IMR-90 (cell line): ENCODE data around the gene IP6K1. TPM values are rescaled to one million over a fixed set of nuclear protein-coding genes. Genes with fewer than 3 reads are reported as not detected.

ENCODE experiments used
- ATAC-seq: fragments of 200-7000 bp; cut with Tn5 transposase; 2 replicates; pipeline ENCODE4 v1.9.1; 2020; ENCODE audit warnings: low read depth, mild to moderate bottlenecking, moderate library complexity
- BruUV-seq: library from RNA; stranded (reverse); fragments of 400-500 nt; replicated peaks from 2 replicates; lab custom pipeline; 2021; lab: Mats Ljungman, UMichigan
- CTCF ChIA-PET: fragments of 300-600 bp; formaldehyde crosslinking; extraction: SDS; loops from one replicate; lab custom pipeline; 2021; ENCODE audit warnings: antibody characterized with exemption; lab: Yijun Ruan, JAX
- POLR2A ChIA-PET: fragments of 300-600 bp; sonication (Branson Sonifier 250); formaldehyde crosslinking; loops from one replicate; lab custom pipeline; 2022; ENCODE audit warnings: antibody characterized with exemption; ENCODE audit not compliant: unreplicated experiment; lab: Charles Lee
- DNase-seq: peaks from one replicate; pipeline ENCODE4 v3.0.0; 2013
- H2AFZ ChIP-seq: replicated peaks from 2 replicates; pipeline ENCODE3; 2013; ENCODE audit warnings: low read length, mild to moderate bottlenecking; ENCODE audit not compliant: poor library complexity
- H2AK5ac ChIP-seq: 2 replicates; pipeline ENCODE4 v1.6.1; 2013; ENCODE audit warnings: low read depth, low read length, inconsistent platforms
- H2AK9ac ChIP-seq: replicated peaks from 2 replicates; pipeline ENCODE3; 2013; ENCODE audit warnings: mild to moderate bottlenecking, low read depth, low read length, moderate library complexity; ENCODE audit not compliant: poor library complexity
- H2BK120ac ChIP-seq: 2 replicates; pipeline ENCODE4 v1.6.1; 2013; ENCODE audit warnings: low read depth, low read length, inconsistent platforms
- H2BK15ac ChIP-seq: 3 replicates; pipeline ENCODE4 v1.6.1; 2013; ENCODE audit warnings: low read depth, low read length, inconsistent platforms
- H2BK20ac ChIP-seq: 2 replicates; pipeline ENCODE4 v1.6.1; 2013; ENCODE audit warnings: low read depth, mild to moderate bottlenecking, inconsistent platforms, low read length, moderate library complexity
- H2BK5ac ChIP-seq: 2 replicates; pipeline ENCODE4 v1.6.1; 2013; ENCODE audit warnings: mild to moderate bottlenecking, low read depth, low read length, inconsistent platforms; ENCODE audit not compliant: poor library complexity, severe bottlenecking
- H3K14ac ChIP-seq: replicated peaks from 2 replicates; pipeline ENCODE4 v1.6.1; 2013; ENCODE audit warnings: low read depth, low read length, inconsistent platforms
- H3K18ac ChIP-seq: 2 replicates; pipeline ENCODE4 v1.6.1; 2013; ENCODE audit warnings: low read depth, low read length, control low read depth
- H3K23ac ChIP-seq: 2 replicates; pipeline ENCODE4 v1.6.1; 2013; ENCODE audit warnings: low read depth, low read length, inconsistent platforms
- H3K27ac ChIP-seq: 2 replicates; pipeline ENCODE4 v1.5.1; 2013; ENCODE audit warnings: mild to moderate bottlenecking, control low read depth, low read length; ENCODE audit not compliant: insufficient read depth
- H3K27me3 ChIP-seq: 2 replicates; pipeline ENCODE4 v1.6.1; 2013; ENCODE audit warnings: low read length; ENCODE audit not compliant: control insufficient read depth, insufficient read depth
- H3K36me3 ChIP-seq: 2 replicates; pipeline ENCODE4 v1.6.1; 2013; ENCODE audit warnings: low read length, mixed read lengths; ENCODE audit not compliant: control insufficient read depth, insufficient read depth
- H3K4ac ChIP-seq: 2 replicates; pipeline ENCODE4 v1.6.1; 2013; ENCODE audit warnings: low read depth, low read length, inconsistent platforms
- H3K4me1 ChIP-seq: 2 replicates; pipeline ENCODE4 v1.6.1; 2013; ENCODE audit warnings: low read length, mixed read lengths; ENCODE audit not compliant: control insufficient read depth, insufficient read depth
- H3K4me2 ChIP-seq: 2 replicates; pipeline ENCODE4 v1.6.1; 2013; ENCODE audit warnings: low read depth, mild to moderate bottlenecking, control low read depth, low read length, moderate library complexity
- H3K4me3 ChIP-seq: 2 replicates; pipeline ENCODE4 v1.5.1; 2013; ENCODE audit warnings: low read depth, mild to moderate bottlenecking, control low read depth, low read length, moderate library complexity; ENCODE audit not compliant: insufficient read depth
- H3K56ac ChIP-seq: 2 replicates; pipeline ENCODE4 v1.6.1; 2013; ENCODE audit warnings: low read length, inconsistent platforms; ENCODE audit not compliant: insufficient read depth; ENCODE audit errors: extremely low read depth
- H3K79me1 ChIP-seq, 2 experiments: 2 replicates each; pipeline ENCODE4 v1.6.1; 2013; ENCODE audit warnings: low read length in 2 of 2, inconsistent platforms in 1 of 2, low read depth in 1 of 2
- H3K9ac ChIP-seq: 2 replicates; pipeline ENCODE4 v1.6.1; 2013; ENCODE audit warnings: low read depth, low read length, control low read depth
- H3K9me1 ChIP-seq: 2 replicates; pipeline ENCODE4 v1.6.1; 2013; ENCODE audit warnings: low read length, inconsistent platforms; ENCODE audit not compliant: insufficient read depth
- H3K9me3 ChIP-seq: 2 replicates; pipeline ENCODE4 v1.6.1; 2013; ENCODE audit warnings: low read length; ENCODE audit not compliant: control insufficient read depth, insufficient read depth
- H4K20me1 ChIP-seq: 2 replicates; pipeline ENCODE4 v1.6.1; 2013; ENCODE audit warnings: low read length, inconsistent platforms; ENCODE audit not compliant: insufficient read depth
- H4K5ac ChIP-seq: 2 replicates; pipeline ENCODE4 v1.6.1; 2013; ENCODE audit warnings: mild to moderate bottlenecking, low read depth, low read length, control low read depth
- H4K8ac ChIP-seq, 2 experiments: 2 replicates each; pipeline ENCODE4 v1.6.1; 2013; ENCODE audit warnings: low read depth in 2 of 2, low read length in 2 of 2, control low read depth in 1 of 2, inconsistent platforms in 1 of 2
- H4K91ac ChIP-seq: 2 replicates; pipeline ENCODE4 v1.6.1; 2013; ENCODE audit warnings: low read depth, low read length, inconsistent platforms; ENCODE audit not compliant: insufficient read depth
- BHLHE40 ChIP-seq: fragments of 150-350 bp; IDR thresholded peaks from 2 replicates; pipeline ENCODE4 v1.6.1; 2016; ENCODE audit warnings: mild to moderate bottlenecking, low read depth, low read length
- CEBPB ChIP-seq: IDR thresholded peaks from 2 replicates; pipeline ENCODE4 v1.6.1; 2012; ENCODE audit warnings: low read depth, low read length, improper control_type of control experiment
- CHD1 ChIP-seq: IDR thresholded peaks from 2 replicates; pipeline ENCODE4 v1.6.1; 2012; ENCODE audit warnings: low read depth, low read length, improper control_type of control experiment
- MAFK ChIP-seq: IDR thresholded peaks from 2 replicates; pipeline ENCODE4 v1.6.1; 2012; ENCODE audit warnings: low read depth, low read length, improper control_type of control experiment
- MAZ ChIP-seq: IDR thresholded peaks from 2 replicates; pipeline ENCODE4 v1.6.1; 2012; ENCODE audit warnings: low read depth, mild to moderate bottlenecking, low read length, improper control_type of control experiment, moderate library complexity, borderline replicate concordance
- NFE2L2 ChIP-seq: fragments of 150-350 bp; IDR thresholded peaks from 2 replicates; pipeline ENCODE4 v1.6.1; 2016; ENCODE audit warnings: low read depth, mild to moderate bottlenecking, low read length
- RAD21 ChIP-seq: IDR thresholded peaks from 2 replicates; pipeline ENCODE4 v1.6.1; 2012; ENCODE audit warnings: low read length, improper control_type of control experiment
- RCOR1 ChIP-seq: IDR thresholded peaks from 2 replicates; pipeline ENCODE4 v1.6.1; 2012; ENCODE audit warnings: mild to moderate bottlenecking, low read length, improper control_type of control experiment; ENCODE audit not compliant: insufficient replicate concordance
- RFX5 ChIP-seq: IDR thresholded peaks from 2 replicates; pipeline ENCODE4 v1.8.0; 2012; ENCODE audit warnings: low read depth, mild to moderate bottlenecking, low read length, moderate library complexity
- SMC3 ChIP-seq: fragments of 150-350 bp; IDR thresholded peaks from 2 replicates; pipeline ENCODE4 v1.6.1; 2016; ENCODE audit warnings: low read depth, mild to moderate bottlenecking, antibody characterized with exemption, low read length, moderate library complexity
- WGBS, 2 experiments: methylation state at CpG; one replicate each; pipeline versions ENCODE4 v1.1.5 to v1.1.7; 2013; ENCODE audit warnings: missing lambda C conversion rate in 2 of 2; ENCODE audit not compliant: insufficient read length in 1 of 2; ENCODE audit errors: extremely low coverage in 2 of 2; 5-methylcytosine and 5-hydroxymethylcytosine counted together
- dilution Hi-C: fragments of 300-500 bp; cut with HindIII; formaldehyde crosslinking; loops from one replicate; pipeline ENCODE4 v1.14.3; 2018; ENCODE audit warnings: low sequenced_read_pairs; ENCODE audit not compliant: unreplicated experiment
- in situ Hi-C: fragments of 300-500 bp; cut with MboI; formaldehyde crosslinking; loops from 3 replicates; pipeline ENCODE4 v1.14.3; 2019; ENCODE audit warnings: low sequenced_read_pairs, inconsistent platforms, mixed read lengths
- intact Hi-C: fragments of 100-400 bp; cut with micrococcal nuclease; formaldehyde crosslinking; loops from 2 replicates; pipeline ENCODE4 v1.10.0; 2022
- polyA plus RNA-seq, 3 experiments: library from polyadenylated mRNA; depleted of rRNA; stranded (reverse); fragments of >200 nt; gene quantifications; 2 replicates each; pipeline ENCODE4 v1.2.3, GENCODE V29; 2012; ENCODE audit warnings: low replicate concordance in 1 of 3
- total RNA-seq: library from RNA; depleted of rRNA; stranded (reverse); fragments of >200 nt; gene quantifications from 2 replicates; pipeline ENCODE4 v1.2.3, GENCODE V29; 2012
- TF ChIP-seq, protein P1 (sequence below): fragments of 150-350 bp; IDR thresholded peaks from 2 replicates; pipeline ENCODE4 v1.6.1; 2016; ENCODE audit warnings: low read depth, mild to moderate bottlenecking, low read length, moderate library complexity, borderline replicate concordance
- TF ChIP-seq, protein P2 (sequence below): fragments of 150-350 bp; IDR thresholded peaks from 2 replicates; pipeline ENCODE4 v1.6.1; 2017; ENCODE audit warnings: mild to moderate bottlenecking, antibody characterized with exemption, low read length, low read depth
- TF ChIP-seq, protein P3 (sequence below): conservative IDR thresholded peaks from 2 replicates; pipeline ENCODE4 v1.5.1; 2012; ENCODE audit warnings: mild to moderate bottlenecking, low read depth, low read length, improper control_type of control experiment

The IP6K1 gene
- total and polyA plus RNA-seq, 2 of the 4 experiments (the other 2 are of a cell fraction) = 28.3 to 28.7 TPM

DNA sequence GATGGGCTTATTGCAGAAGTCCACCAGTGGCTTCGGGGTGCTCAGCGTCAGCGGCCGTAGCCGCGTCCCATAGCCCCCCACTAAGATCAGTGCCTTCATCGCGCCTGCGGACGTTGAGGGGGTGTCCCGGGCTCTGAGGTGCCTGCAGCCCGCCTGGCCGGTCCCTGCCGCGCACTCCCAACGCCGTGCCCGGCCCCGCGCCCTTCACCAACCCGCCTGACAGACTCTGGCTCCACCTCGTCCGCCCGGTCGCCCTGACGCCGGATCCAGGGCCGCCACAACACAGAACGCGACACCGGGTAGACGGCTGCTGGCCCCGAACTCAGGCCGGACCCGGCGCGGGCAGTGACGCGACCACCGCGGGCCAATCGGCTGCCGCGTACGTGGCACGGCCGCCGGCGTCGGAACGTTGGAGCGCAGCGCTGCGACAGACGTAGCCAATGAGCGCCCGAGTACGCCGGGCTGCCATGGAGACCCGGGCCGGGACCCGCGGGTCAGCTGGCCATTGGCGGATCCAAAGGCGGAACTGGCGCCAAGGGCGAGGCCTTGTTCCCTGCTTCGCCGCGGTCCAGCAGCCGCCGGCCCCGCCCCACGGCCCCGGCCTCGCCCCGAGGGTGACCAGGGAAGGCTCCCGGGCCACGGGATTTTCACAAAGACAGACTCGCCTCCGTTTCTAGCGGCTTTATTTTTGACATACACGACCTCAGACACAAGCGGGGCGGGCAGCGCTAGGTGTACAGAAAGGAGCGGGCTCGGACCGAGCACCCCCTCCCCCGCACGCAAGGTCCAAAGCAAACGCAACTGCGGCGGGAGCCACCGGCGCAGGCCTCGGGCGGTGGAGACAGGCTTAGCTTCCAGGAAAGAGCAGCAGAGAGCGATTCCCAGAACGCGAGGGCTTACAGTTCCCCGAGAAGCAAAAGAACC lies 62.5 kb downstream of the IP6K1 start, which contains the start of gene GMPPB:
GMPPB (minus strand) TSS at position 324 of the 924 bp plus-strand sequence; CDS start at position 99, 225 bp downstream.
- Histone ChIP-seq H2AK9ac (peak within 1 kb of the TSS; percentile 100), H3K56ac (peak within 1 kb of the TSS; percentile 82), H3K4me2 (peak within 1 kb of the TSS; percentile 96), H4K5ac (peak within 1 kb of the TSS; percentile 70), H2AK5ac (peak within 1 kb of the TSS; percentile 98), H3K23ac (peak within 1 kb of the TSS; percentile 76), H2BK120ac (peak within 1 kb of the TSS; percentile 32), H2BK15ac (no peak within 1 kb of the TSS), H3K9ac (peak within 1 kb of the TSS; percentile 91), H3K27me3 (no peaks in the 10 kb centered on the region), H3K36me3 (peaks cover 45% of the 10 kb centered on the region), H2BK20ac (no peak within 1 kb of the TSS), H2BK5ac (peak within 1 kb of the TSS; percentile 82), H2AFZ (peak within 1 kb of the TSS; percentile 99), H3K4ac (peak within 1 kb of the TSS; percentile 88), H4K20me1 (peaks cover 29% of the 10 kb centered on the region), H3K18ac (no peak within 1 kb of the TSS), H3K14ac (peak within 1 kb of the TSS; percentile 93), H3K9me1 (peaks cover 5% of the 10 kb centered on the region; the same call in 1 of the 2 replicates), H3K9me3 (no peaks in the 10 kb centered on the region), H3K4me3 (peak within 1 kb of the TSS; percentile 85), H3K4me1 (peaks cover 14% of the 10 kb centered on the region), H4K91ac (peak within 1 kb of the TSS; percentile 93), H4K8ac (peak within 1 kb of the TSS; percentile 95 to 96), H3K79me1 (peaks cover 15 to 43% of the 10 kb centered on the region in 2 experiments; a peak in 3 of 4 replicates), H3K27ac (peak within 1 kb of the TSS; percentile 88)
- in situ Hi-C loops (no loop called here), intact Hi-C loops (no loop called here), dilution Hi-C loops (no loop called here)
- ATAC-seq = peak; percentile 85
- WGBS, 2 experiments = 0% methylated on average over 59 of the region's 102 CpGs; no CpG with 5 or more reads in 1 of the 2 experiments
- ChIA-PET POLR2A (no interaction called here), CTCF (no interaction called here)
- no TSS peak for BruUV-seq
- DNase-seq = peak; percentile 95
- TF ChIP-seq SMC3 (no peak), NFE2L2 (no peak), MAZ (peak; percentile 36; the same call in 1 of the 2 replicates), CEBPB (no peak), RFX5 (peak; percentile 73), RAD21 (no peak), BHLHE40 (no peak), MAFK (no peak), RCOR1 (no peak), CHD1 (no peak)
- TF ChIP-seq, protein P1, sequence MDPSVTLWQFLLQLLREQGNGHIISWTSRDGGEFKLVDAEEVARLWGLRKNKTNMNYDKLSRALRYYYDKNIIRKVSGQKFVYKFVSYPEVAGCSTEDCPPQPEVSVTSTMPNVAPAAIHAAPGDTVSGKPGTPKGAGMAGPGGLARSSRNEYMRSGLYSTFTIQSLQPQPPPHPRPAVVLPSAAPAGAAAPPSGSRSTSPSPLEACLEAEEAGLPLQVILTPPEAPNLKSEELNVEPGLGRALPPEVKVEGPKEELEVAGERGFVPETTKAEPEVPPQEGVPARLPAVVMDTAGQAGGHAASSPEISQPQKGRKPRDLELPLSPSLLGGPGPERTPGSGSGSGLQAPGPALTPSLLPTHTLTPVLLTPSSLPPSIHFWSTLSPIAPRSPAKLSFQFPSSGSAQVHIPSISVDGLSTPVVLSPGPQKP = no peak
- TF ChIP-seq, protein P2, sequence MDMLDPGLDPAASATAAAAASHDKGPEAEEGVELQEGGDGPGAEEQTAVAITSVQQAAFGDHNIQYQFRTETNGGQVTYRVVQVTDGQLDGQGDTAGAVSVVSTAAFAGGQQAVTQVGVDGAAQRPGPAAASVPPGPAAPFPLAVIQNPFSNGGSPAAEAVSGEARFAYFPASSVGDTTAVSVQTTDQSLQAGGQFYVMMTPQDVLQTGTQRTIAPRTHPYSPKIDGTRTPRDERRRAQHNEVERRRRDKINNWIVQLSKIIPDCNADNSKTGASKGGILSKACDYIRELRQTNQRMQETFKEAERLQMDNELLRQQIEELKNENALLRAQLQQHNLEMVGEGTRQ = peak; percentile 68
- TF ChIP-seq, protein P3, sequence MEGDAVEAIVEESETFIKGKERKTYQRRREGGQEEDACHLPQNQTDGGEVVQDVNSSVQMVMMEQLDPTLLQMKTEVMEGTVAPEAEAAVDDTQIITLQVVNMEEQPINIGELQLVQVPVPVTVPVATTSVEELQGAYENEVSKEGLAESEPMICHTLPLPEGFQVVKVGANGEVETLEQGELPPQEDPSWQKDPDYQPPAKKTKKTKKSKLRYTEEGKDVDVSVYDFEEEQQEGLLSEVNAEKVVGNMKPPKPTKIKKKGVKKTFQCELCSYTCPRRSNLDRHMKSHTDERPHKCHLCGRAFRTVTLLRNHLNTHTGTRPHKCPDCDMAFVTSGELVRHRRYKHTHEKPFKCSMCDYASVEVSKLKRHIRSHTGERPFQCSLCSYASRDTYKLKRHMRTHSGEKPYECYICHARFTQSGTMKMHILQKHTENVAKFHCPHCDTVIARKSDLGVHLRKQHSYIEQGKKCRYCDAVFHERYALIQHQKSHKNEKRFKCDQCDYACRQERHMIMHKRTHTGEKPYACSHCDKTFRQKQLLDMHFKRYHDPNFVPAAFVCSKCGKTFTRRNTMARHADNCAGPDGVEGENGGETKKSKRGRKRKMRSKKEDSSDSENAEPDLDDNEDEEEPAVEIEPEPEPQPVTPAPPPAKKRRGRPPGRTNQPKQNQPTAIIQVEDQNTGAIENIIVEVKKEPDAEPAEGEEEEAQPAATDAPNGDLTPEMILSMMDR = no peak
